Measurements from ENCODE around the gene NPPB.

DNA sequence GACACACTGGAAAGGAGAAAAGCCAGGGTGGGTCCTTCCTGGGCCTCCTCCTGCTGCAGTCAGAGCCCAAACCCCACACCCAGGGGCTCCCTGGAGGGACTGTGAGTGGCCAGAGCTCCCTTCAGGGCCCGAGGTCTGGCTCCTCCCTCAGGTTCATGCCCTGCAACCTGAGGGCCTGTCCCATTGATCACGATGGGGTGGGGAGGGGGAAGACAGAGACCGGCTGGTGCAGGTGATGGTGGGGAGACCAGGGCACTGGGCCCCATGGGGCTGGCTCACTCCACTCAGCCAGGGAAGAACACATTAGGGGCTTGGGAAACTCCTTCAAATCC, 30.1 kb upstream of the NPPB start:
- TF ChIP-seq, protein P1, sequence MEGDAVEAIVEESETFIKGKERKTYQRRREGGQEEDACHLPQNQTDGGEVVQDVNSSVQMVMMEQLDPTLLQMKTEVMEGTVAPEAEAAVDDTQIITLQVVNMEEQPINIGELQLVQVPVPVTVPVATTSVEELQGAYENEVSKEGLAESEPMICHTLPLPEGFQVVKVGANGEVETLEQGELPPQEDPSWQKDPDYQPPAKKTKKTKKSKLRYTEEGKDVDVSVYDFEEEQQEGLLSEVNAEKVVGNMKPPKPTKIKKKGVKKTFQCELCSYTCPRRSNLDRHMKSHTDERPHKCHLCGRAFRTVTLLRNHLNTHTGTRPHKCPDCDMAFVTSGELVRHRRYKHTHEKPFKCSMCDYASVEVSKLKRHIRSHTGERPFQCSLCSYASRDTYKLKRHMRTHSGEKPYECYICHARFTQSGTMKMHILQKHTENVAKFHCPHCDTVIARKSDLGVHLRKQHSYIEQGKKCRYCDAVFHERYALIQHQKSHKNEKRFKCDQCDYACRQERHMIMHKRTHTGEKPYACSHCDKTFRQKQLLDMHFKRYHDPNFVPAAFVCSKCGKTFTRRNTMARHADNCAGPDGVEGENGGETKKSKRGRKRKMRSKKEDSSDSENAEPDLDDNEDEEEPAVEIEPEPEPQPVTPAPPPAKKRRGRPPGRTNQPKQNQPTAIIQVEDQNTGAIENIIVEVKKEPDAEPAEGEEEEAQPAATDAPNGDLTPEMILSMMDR (optimal IDR thresholded peaks at IDR 0.05 in 1 of 3, IDR thresholded peaks at IDR 0.05 in 1 of 3, conservative IDR thresholded peaks at IDR 0.05 in 1 of 3; ENCODE audit: extremely low read depth in 1 of 3, insufficient read depth in 2 of 3, low read length in 3 of 3), result no peak
- TF ChIP-seq EZH2 (IDR thresholded peaks at IDR 0.05; ENCODE audit: low read length), result no peak

All from keratinocyte (primary cell).